K562 (cell line): Measurements from ENCODE around the gene ANXA1. TPM values are rescaled to one million over a fixed set of nuclear protein-coding genes. Genes with fewer than 3 reads are reported as not detected.

Experiments
- FOSL1 ChIP-seq: fragments of 200-800 bp; sonication (Bioruptor generic); conservative IDR thresholded peaks from 2 replicates; pipeline ENCODE4 v1.6.1; 2016; ENCODE audit warnings: missing genetic modification characterization, missing compliant biosample characterization
- polyA plus RNA-seq, 8 experiments: library from polyadenylated mRNA; depleted of rRNA in 4 of 8; stranded (reverse) in 5 of 8; unstranded in 3 of 8; fragments of >200 nt; fragmentation: Nextera tagmentation in 2 of 8; fragmentation: Illumina TruSeq in 1 of 8; extraction: Ambion mirVana in 2 of 8; extraction: Trizol in 1 of 8; gene quantifications; 2 replicates each; pipeline versions ENCODE4 v1.2.1 to v1.2.3, GENCODE V29; 2011 to 2014; ENCODE audit warnings: inconsistent platforms in 1 of 8, missing spikeins in 1 of 8
- total RNA-seq, 7 experiments: library from RNA; depleted of rRNA in 6 of 7; stranded (reverse); fragments of >200 nt in 6 of 7; fragmentation: Illumina TruSeq in 2 of 7; extraction: Trizol in 2 of 7; gene quantifications; 2 replicates each; pipeline versions ENCODE4 v1.2.1 to v1.2.3, GENCODE V29; 2011 to 2021; ENCODE audit warnings: low replicate concordance in 1 of 7
- TF ChIP-seq, protein P1 (sequence below), 2 experiments: fragments of 450-650 bp; formaldehyde crosslinking in 1 of 2; IDR thresholded peaks; 2 replicates each; pipeline versions ENCODE4 v1.4.0 to v1.6.1; 2014 to 2020; ENCODE audit warnings: mild to moderate bottlenecking in 2 of 2, borderline replicate concordance in 1 of 2, low read depth in 1 of 2

ANXA1 gene
- total and polyA plus RNA-seq, 9 of the 15 experiments (the other 6 are each of a cell fraction or from before 2014, with no cell fraction given) = 406 to 1,298 (median 620) TPM

GRCh38 chr9:73180403-73180802 is 28.7 kb downstream of the ANXA1 start (continued):
- TF ChIP-seq, protein P1, sequence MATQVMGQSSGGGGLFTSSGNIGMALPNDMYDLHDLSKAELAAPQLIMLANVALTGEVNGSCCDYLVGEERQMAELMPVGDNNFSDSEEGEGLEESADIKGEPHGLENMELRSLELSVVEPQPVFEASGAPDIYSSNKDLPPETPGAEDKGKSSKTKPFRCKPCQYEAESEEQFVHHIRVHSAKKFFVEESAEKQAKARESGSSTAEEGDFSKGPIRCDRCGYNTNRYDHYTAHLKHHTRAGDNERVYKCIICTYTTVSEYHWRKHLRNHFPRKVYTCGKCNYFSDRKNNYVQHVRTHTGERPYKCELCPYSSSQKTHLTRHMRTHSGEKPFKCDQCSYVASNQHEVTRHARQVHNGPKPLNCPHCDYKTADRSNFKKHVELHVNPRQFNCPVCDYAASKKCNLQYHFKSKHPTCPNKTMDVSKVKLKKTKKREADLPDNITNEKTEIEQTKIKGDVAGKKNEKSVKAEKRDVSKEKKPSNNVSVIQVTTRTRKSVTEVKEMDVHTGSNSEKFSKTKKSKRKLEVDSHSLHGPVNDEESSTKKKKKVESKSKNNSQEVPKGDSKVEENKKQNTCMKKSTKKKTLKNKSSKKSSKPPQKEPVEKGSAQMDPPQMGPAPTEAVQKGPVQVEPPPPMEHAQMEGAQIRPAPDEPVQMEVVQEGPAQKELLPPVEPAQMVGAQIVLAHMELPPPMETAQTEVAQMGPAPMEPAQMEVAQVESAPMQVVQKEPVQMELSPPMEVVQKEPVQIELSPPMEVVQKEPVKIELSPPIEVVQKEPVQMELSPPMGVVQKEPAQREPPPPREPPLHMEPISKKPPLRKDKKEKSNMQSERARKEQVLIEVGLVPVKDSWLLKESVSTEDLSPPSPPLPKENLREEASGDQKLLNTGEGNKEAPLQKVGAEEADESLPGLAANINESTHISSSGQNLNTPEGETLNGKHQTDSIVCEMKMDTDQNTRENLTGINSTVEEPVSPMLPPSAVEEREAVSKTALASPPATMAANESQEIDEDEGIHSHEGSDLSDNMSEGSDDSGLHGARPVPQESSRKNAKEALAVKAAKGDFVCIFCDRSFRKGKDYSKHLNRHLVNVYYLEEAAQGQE (IDR thresholded peaks at IDR 0.05; ENCODE audit: borderline replicate concordance) = peak; percentile 73
- TF ChIP-seq, protein P1 (CRISPR knock-in tag; IDR thresholded peaks at IDR 0.05; ENCODE audit: low read depth) = no peak
- TF ChIP-seq FOSL1 = peak; percentile 36; the same call in 1 of the 2 replicates
